NT2/D1 (cell line): Measurements from ENCODE around the gene VEZT.

Experiments used
- YY1 ChIP-seq: IDR thresholded peaks from 2 replicates; pipeline ENCODE4 v1.6.1; 2011; ENCODE audit not compliant: insufficient read length, insufficient read depth
- ZNF274 ChIP-seq: IDR thresholded peaks from 2 replicates; pipeline ENCODE4 v1.6.1; 2011; ENCODE audit warnings: mild to moderate bottlenecking, low read depth, low read length

DNA sequence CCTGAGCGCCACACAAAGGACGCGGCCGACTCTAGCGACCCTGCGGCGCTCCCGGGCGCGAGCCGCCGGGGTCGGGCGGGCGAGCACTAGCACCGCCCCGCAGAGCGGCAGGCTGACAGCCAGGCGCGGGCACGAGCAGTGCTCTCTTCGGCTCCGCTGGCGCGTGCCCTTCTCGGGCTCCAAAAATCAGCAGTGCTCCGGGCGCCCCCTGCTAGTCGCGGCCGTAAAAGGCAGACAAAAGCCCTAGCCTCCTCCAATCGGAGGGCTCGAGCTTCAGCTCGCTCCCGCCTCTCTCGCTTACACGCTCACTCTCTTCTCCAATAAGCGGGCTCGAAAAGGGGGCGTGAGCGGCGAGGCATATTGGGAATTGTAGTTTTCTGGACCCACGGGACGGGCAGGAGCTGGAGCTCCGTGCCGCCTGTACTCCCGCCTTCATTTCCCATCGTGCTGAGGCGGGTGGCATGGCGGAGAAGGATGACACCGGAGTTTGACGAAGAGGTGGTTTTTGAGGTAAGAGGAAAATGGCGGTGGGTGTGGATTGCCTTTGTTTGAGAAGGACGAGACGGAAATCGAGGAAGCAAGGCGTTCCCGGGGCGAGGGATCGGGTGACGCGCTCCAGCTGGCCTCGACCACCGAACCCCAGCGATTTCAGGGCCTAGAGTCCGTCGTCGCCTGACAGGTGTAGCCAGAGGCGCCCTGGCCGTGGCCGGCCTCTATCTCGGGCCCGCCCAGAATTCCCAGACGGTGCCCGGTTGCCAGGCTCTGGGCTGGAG is at the start of gene VEZT, which contains the start of gene FGD6:
- peak; percentile 59 for TF ChIP-seq YY1
- no peak for TF ChIP-seq ZNF274
